Loucy (cell line): Measurements from ENCODE around the gene TBL1X.

Experiments
- CTCF ChIP-seq: fragments of 200-600 bp; sonication (generic); conservative IDR thresholded peaks from 2 replicates; pipeline ENCODE4 v1.5.1; 2014; ENCODE audit warnings: mild to moderate bottlenecking, antibody characterized with exemption, low read length
- EZH2phosphoT487 ChIP-seq: fragments of 200-600 bp; IDR thresholded peaks from 2 replicates; pipeline ENCODE4 v1.6.1; 2018; ENCODE audit warnings: antibody characterized with exemption, mild to moderate bottlenecking, moderate library complexity, borderline replicate concordance

- no peak for TF ChIP-seq CTCF
- no peak for TF ChIP-seq EZH2phosphoT487
These were observed 67.5 kb downstream of the TBL1X start for GRCh38 chrX:9532349-9532748.
